ENCODE results near the gene DTNBP1. TPM values are rescaled to one million over a fixed set of nuclear protein-coding genes. Genes with fewer than 3 reads are reported as not detected.

Gene DTNBP1
- total and polyA plus RNA-seq, 2 donors (not counting 3 experiments of a cell fraction or from before 2014, with no cell fraction given): 24.3 to 28.9 TPM

DNA sequence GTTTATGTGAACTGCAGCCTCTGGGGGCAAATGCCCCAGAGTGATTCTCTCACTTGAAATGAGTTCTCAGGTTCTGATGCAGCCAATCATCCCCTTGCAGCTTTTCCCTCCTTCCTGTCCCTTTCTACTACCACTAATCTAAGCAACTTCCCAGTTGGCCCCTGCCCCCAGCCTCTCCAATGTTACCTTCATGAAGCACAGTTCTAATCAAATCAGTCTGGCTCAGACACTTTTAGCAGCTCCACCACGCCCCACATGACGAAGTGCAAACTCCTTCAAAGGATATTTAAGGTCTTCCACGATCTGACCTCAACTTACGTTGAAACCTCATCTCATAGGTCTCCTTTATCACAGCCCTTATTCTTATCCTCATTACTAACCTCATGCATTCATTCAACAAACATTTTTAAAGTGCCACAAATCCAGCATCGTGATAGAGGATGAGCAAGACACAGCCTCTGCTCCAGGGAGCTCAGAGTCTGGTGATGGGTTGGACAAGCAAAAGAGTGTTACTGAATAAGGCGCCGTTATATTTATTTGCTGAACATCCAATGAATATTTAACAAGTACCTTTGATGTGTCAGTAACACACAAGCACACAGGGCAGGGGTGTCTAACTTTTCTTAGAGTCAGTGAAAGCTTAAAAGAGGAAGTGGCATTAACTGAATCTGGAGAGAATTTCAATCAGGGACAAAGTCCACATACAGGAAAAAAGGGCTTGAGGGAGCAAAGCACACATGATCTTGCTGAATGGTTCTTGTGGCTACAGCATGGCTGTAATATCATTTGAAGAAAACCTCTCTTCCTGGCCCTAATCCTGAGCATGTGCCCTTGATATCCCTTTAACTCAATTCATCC lies 20.4 kb upstream of the DTNBP1 start:
- Histone ChIP-seq H3K79me2 (ENCODE audit: control insufficient read depth, insufficient read depth, low read length) (no peaks in the 10 kb centered on the region), H3K27me3 (ENCODE audit: control insufficient read depth in 2 of 2, insufficient read depth in 2 of 2, low read length in 2 of 2) (peaks cover 9 to 12% of the 10 kb centered on the region in 2 experiments), H3K9me3 (replicated peaks; ENCODE audit: control insufficient read depth, insufficient read depth, low read length) (no peaks in the 10 kb centered on the region), H4K20me1 (replicated peaks; ENCODE audit: control insufficient read depth, extremely low read depth, insufficient read depth, low read length) (no peaks in the 10 kb centered on the region), H3K4me1 (ENCODE audit: control insufficient read depth, extremely low read depth, insufficient read depth, low read length) (no peaks in the 10 kb centered on the region), H2AFZ (ENCODE audit: low read depth, low read length) (no peak overlapping the region), H3K27ac (ENCODE audit: insufficient read depth, low read depth, low read length) (no peak overlapping the region), H3K9ac (replicated peaks; ENCODE audit: extremely low read depth, insufficient read depth, low read length) (no peak overlapping the region), H3K9me1 (replicated peaks; ENCODE audit: control insufficient read depth, extremely low read depth, insufficient read depth, low read length) (no peaks in the 10 kb centered on the region), H3K4me2 (ENCODE audit: insufficient read depth, low read length) (no peak overlapping the region), H3K4me3 (replicated peaks in 1 of 3; ENCODE audit: insufficient read depth in 1 of 3, low read depth in 1 of 3, low read length in 3 of 3) (no peak overlapping the region), H3K36me3 (ENCODE audit: control insufficient read depth in 2 of 2, extremely low read depth in 1 of 2, insufficient read depth in 2 of 2, low read length in 2 of 2) (no peaks in the 10 kb centered on the region)
- DNase-seq (ENCODE audit: low read depth, low spot score) (no peak), FAIRE-seq (no peak)
- no TSS peak for BruUV-seq (replicated peaks)
- intact Hi-C loops (cut with micrococcal nuclease): no loop called here
- dilution Hi-C loops (cut with MboI; ENCODE audit: extremely low pct_ligation_motif_present, low sequenced_read_pairs): no loop called here
- POLR2A ChIA-PET: no interaction called here
- CTCF ChIA-PET: interaction anchor here (1.0 to 1.4 kb wide), 3 partner anchors 211 to 509 kb away, joined by 3 to 5 read pairs (median 3); no protein-coding TSS in a partner anchor
- TF ChIP-seq POLR2AphosphoS5 (IDR thresholded peaks at IDR 0.05; ENCODE audit: insufficient read depth, low read depth, low read length) (no peak), FOS (IDR thresholded peaks at IDR 0.05; ENCODE audit: borderline replicate concordance, insufficient read depth, low read length) (no peak)

DNA sequence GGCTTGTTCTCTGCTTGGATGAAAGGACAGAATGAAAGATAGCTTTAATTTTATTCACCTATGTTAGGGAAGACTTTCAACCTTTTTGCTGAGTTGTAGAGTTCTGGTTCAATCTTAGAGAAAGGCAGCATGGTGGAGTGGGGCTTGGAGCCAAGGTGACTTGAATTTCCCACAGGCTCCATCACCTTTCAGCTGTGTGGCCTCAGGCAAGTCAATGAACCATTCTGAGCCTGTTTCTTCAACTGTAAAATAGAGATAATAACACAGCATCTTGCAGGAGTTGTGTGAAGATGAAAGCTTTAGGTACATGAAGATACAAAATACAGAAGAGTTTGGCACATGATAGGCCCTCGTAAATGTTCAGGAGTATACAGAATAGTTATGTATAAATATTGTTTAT lies 19.1 kb upstream of the DTNBP1 start:
- Histone ChIP-seq H3K36me3 (ENCODE audit: control insufficient read depth in 2 of 2, extremely low read depth in 1 of 2, insufficient read depth in 2 of 2, low read length in 2 of 2) (no peaks in the 10 kb centered on the region), H3K4me1 (ENCODE audit: control insufficient read depth, extremely low read depth, insufficient read depth, low read length) (no peaks in the 10 kb centered on the region), H3K9me1 (replicated peaks; ENCODE audit: control insufficient read depth, extremely low read depth, insufficient read depth, low read length) (no peaks in the 10 kb centered on the region), H3K9me3 (replicated peaks; ENCODE audit: control insufficient read depth, insufficient read depth, low read length) (no peaks in the 10 kb centered on the region), H3K27ac (ENCODE audit: insufficient read depth, low read depth, low read length) (no peak overlapping the region), H4K20me1 (replicated peaks; ENCODE audit: control insufficient read depth, extremely low read depth, insufficient read depth, low read length) (no peaks in the 10 kb centered on the region), H3K4me2 (ENCODE audit: insufficient read depth, low read length) (no peak overlapping the region), H2AFZ (ENCODE audit: low read depth, low read length) (no peak overlapping the region), H3K79me2 (ENCODE audit: control insufficient read depth, insufficient read depth, low read length) (no peaks in the 10 kb centered on the region), H3K9ac (replicated peaks; ENCODE audit: extremely low read depth, insufficient read depth, low read length) (no peak overlapping the region), H3K4me3 (replicated peaks in 1 of 3; ENCODE audit: insufficient read depth in 1 of 3, low read depth in 1 of 3, low read length in 3 of 3) (no peak overlapping the region), H3K27me3 (ENCODE audit: control insufficient read depth in 2 of 2, insufficient read depth in 2 of 2, low read length in 2 of 2) (peaks cover 9 to 12% of the 10 kb centered on the region in 2 experiments)
- DNase-seq (ENCODE audit: low read depth, low spot score): no peak
- ChIA-PET CTCF (no interaction called here), POLR2A (no interaction called here)
- FAIRE-seq: no peak
- no TSS peak for BruUV-seq (replicated peaks)
- dilution Hi-C loops (cut with MboI; ENCODE audit: extremely low pct_ligation_motif_present, low sequenced_read_pairs) (no loop called here), intact Hi-C loops (cut with micrococcal nuclease) (no loop called here)
- TF ChIP-seq, protein P1, sequence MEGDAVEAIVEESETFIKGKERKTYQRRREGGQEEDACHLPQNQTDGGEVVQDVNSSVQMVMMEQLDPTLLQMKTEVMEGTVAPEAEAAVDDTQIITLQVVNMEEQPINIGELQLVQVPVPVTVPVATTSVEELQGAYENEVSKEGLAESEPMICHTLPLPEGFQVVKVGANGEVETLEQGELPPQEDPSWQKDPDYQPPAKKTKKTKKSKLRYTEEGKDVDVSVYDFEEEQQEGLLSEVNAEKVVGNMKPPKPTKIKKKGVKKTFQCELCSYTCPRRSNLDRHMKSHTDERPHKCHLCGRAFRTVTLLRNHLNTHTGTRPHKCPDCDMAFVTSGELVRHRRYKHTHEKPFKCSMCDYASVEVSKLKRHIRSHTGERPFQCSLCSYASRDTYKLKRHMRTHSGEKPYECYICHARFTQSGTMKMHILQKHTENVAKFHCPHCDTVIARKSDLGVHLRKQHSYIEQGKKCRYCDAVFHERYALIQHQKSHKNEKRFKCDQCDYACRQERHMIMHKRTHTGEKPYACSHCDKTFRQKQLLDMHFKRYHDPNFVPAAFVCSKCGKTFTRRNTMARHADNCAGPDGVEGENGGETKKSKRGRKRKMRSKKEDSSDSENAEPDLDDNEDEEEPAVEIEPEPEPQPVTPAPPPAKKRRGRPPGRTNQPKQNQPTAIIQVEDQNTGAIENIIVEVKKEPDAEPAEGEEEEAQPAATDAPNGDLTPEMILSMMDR (IDR thresholded peaks at IDR 0.05; ENCODE audit: extremely low read depth in 1 of 2, insufficient read depth in 1 of 2, low read depth in 1 of 2, low read length in 2 of 2): no peak
- TF ChIP-seq POLR2A (IDR thresholded peaks at IDR 0.05; ENCODE audit: low read depth, low read length) (no peak), POLR2AphosphoS5 (IDR thresholded peaks at IDR 0.05; ENCODE audit: insufficient read depth, low read depth, low read length) (no peak), MAX (IDR thresholded peaks at IDR 0.05; ENCODE audit: insufficient read depth, insufficient read length) (no peak), EZH2 (IDR thresholded peaks at IDR 0.05; ENCODE audit: borderline replicate concordance, low read depth, low read length, severe bottlenecking) (no peak), JUN (IDR thresholded peaks at IDR 0.05; ENCODE audit: borderline replicate concordance, insufficient read depth, insufficient read length, low read depth) (no peak), FOS (IDR thresholded peaks at IDR 0.05; ENCODE audit: borderline replicate concordance, insufficient read depth, low read length) (no peak), MYC (IDR thresholded peaks at IDR 0.05; ENCODE audit: low read depth, low read length) (no peak), GATA2 (IDR thresholded peaks at IDR 0.05; ENCODE audit: insufficient read depth, insufficient read length, low read depth, low read length) (no peak)
